Measurements from ENCODE around the gene GIPR.

DNA sequence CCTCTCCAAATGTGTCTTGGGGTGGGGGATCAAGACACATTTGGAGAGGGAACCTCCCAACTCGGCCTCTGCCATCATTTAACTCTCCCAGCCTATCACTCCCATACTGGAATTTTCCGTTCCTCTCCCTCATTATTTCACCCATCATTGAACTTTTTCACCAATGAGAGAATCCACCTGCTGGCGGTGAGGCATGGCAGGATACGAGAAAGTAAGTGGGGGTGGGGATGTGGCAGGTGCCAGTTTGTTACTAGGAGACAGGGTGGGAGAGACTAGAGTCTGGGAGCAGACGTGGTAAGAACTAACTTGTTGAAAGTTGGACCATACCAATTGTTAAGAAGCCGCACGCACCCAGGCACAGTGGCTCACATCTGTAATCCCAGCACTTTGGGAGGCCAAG is 6.9 kb downstream of the GIPR start:
- TF ChIP-seq EZH2 (IDR thresholded peaks at IDR 0.05), result no peak
- no peak for TF ChIP-seq POLR2AphosphoS5 (IDR thresholded peaks at IDR 0.05; ENCODE audit: borderline replicate concordance, low read depth, low read length)
- TF ChIP-seq FOXP2 (optimal IDR thresholded peaks at IDR 0.05; ENCODE audit: control extremely low read depth, extremely low read length, insufficient read depth), result no peak

Data from SK-N-MC (cell line).